GM23338 (cell line): ENCODE measurements around the gene COL4A2. TPM values are rescaled to one million over a fixed set of nuclear protein-coding genes. Genes with fewer than 3 reads are reported as not detected.

Experiments used
- ATAC-seq: fragments of 200-7000 bp; cut with Tn5 transposase; 3 replicates; pipeline ENCODE4 v1.9.1; 2020
- DNase-seq: peaks from one replicate; pipeline ENCODE4 v3.0.0-alpha.2; 2015; ENCODE audit warnings: low spot score
- H2AFZ ChIP-seq: fragments of 200-600 bp; sonication (generic); 2 replicates; pipeline ENCODE4 v1.8.0; 2016; ENCODE audit warnings: antibody characterized with exemption, mild to moderate bottlenecking, moderate library complexity
- H3F3A ChIP-seq: fragments of 200-600 bp; sonication (generic); replicated peaks from 2 replicates; pipeline ENCODE4 v1.8.0; 2017; ENCODE audit warnings: antibody characterized with exemption, mixed run types, low read depth
- H3K27ac ChIP-seq: fragments of 200-600 bp; sonication (generic); 2 replicates; pipeline ENCODE4 v1.6.1; 2016; ENCODE audit warnings: low read depth
- H3K27me3 ChIP-seq: fragments of 200-600 bp; sonication (generic); 2 replicates; pipeline ENCODE4 v1.8.0; 2016; ENCODE audit warnings: mild to moderate bottlenecking, mixed run types, moderate library complexity; ENCODE audit not compliant: insufficient read depth
- H3K36me3 ChIP-seq: fragments of 200-600 bp; sonication (generic); 2 replicates; pipeline ENCODE4 v1.8.0; 2016; ENCODE audit warnings: mild to moderate bottlenecking; ENCODE audit not compliant: insufficient read depth
- H3K4me1 ChIP-seq: fragments of 200-600 bp; sonication (generic); 2 replicates; pipeline ENCODE4 v1.8.0; 2016; ENCODE audit warnings: mild to moderate bottlenecking, moderate library complexity; ENCODE audit not compliant: insufficient read depth
- H3K4me2 ChIP-seq: fragments of 200-600 bp; sonication (generic); 2 replicates; pipeline ENCODE4 v1.7.1; 2017; ENCODE audit warnings: mixed run types
- H3K4me3 ChIP-seq: fragments of 200-600 bp; sonication (generic); 2 replicates; pipeline ENCODE4 v1.6.1; 2016; ENCODE audit warnings: mixed run types
- H3K79me2 ChIP-seq: fragments of 200-600 bp; sonication (generic); replicated peaks from 2 replicates; pipeline ENCODE4 v1.8.0; 2017; ENCODE audit warnings: mild to moderate bottlenecking; ENCODE audit not compliant: insufficient read depth
- H3K9me2 ChIP-seq: fragments of 200-600 bp; sonication (generic); 2 replicates; pipeline ENCODE4 v1.8.0; 2017; ENCODE audit not compliant: insufficient read depth
- H4K20me1 ChIP-seq: fragments of 200-600 bp; sonication (generic); replicated peaks from 2 replicates; pipeline ENCODE4 v1.8.0; 2017; ENCODE audit warnings: mild to moderate bottlenecking; ENCODE audit not compliant: insufficient read depth
- H3K27ac Mint-ChIP-seq: 2 replicates; pipeline ENCODE4 v1.8.0; 2020; ENCODE audit warnings: inconsistent platforms, mild to moderate bottlenecking, moderate library complexity, mixed read lengths
- H3K27me3 Mint-ChIP-seq: 3 replicates; pipeline ENCODE4 v1.8.0; 2022; ENCODE audit warnings: low read depth, mild to moderate bottlenecking, moderate library complexity, mixed read lengths, inconsistent platforms; ENCODE audit not compliant: insufficient read depth, poor library complexity
- H3K36me3 Mint-ChIP-seq: 3 replicates; pipeline ENCODE4 v1.8.0; 2021; ENCODE audit warnings: low read depth, mild to moderate bottlenecking, inconsistent platforms, moderate library complexity, mixed read lengths
- H3K4me1 Mint-ChIP-seq: 3 replicates; pipeline ENCODE4 v1.8.0; 2020; ENCODE audit warnings: mild to moderate bottlenecking, inconsistent platforms, mixed read lengths
- H3K4me3 Mint-ChIP-seq: 3 replicates; pipeline ENCODE4 v1.8.0; 2021; ENCODE audit warnings: moderate library complexity, mild to moderate bottlenecking, inconsistent platforms, mixed read lengths
- H3K9me3 Mint-ChIP-seq: 3 replicates; pipeline ENCODE4 v1.8.0; 2020; ENCODE audit warnings: moderate library complexity, mild to moderate bottlenecking, inconsistent platforms, mixed read lengths
- CREB1 ChIP-seq: fragments of 250-450 bp; sonication (Bioruptor Pico); IDR thresholded peaks from 2 replicates; pipeline ENCODE4 v1.5.0; 2020; ENCODE audit warnings: low read depth, mild to moderate bottlenecking, moderate library complexity
- EZH2 ChIP-seq: fragments of 200-600 bp; sonication (generic); IDR thresholded peaks from one replicate; pipeline ENCODE4 v1.8.0; 2017; ENCODE audit warnings: antibody characterized with exemption, mild to moderate bottlenecking, low read depth; ENCODE audit not compliant: unreplicated experiment
- EZH2phosphoT487 ChIP-seq: fragments of 200-600 bp; sonication (generic); IDR thresholded peaks from one replicate; pipeline ENCODE4 v1.8.1; 2018; ENCODE audit warnings: antibody characterized with exemption; ENCODE audit not compliant: unreplicated experiment
- JUNB ChIP-seq: IDR thresholded peaks from one replicate; pipeline ENCODE4 v1.6.1; 2016; ENCODE audit warnings: antibody characterized with exemption; ENCODE audit not compliant: unreplicated experiment
- NANOG ChIP-seq: IDR thresholded peaks from 2 replicates; pipeline ENCODE4 v1.6.1; 2016; ENCODE audit warnings: antibody characterized with exemption, borderline replicate concordance
- POLR2AphosphoS5 ChIP-seq: IDR thresholded peaks from 2 replicates; pipeline ENCODE4 v1.6.1; 2016; ENCODE audit warnings: antibody characterized with exemption, low read depth
- STAT1 ChIP-seq: IDR thresholded peaks from one replicate; pipeline ENCODE4 v1.6.1; 2016; ENCODE audit warnings: antibody characterized with exemption; ENCODE audit not compliant: unreplicated experiment
- ZNF114 ChIP-seq: fragments of 250-450 bp; sonication (Bioruptor Pico); IDR thresholded peaks from 2 replicates; pipeline ENCODE4 v1.5.0; 2020; ENCODE audit warnings: mild to moderate bottlenecking, moderate library complexity
- ZNF331 ChIP-seq: fragments of 250-450 bp; sonication (Bioruptor Pico); IDR thresholded peaks from 2 replicates; pipeline ENCODE4 v1.5.0; 2020; ENCODE audit warnings: low read depth, mild to moderate bottlenecking, moderate library complexity
- polyA plus RNA-seq: library from polyadenylated mRNA; unstranded; fragments of >200 nt; fragmentation: Nextera tagmentation; extraction: Ambion mirVana; gene quantifications from 2 replicates; pipeline ENCODE4 v1.2.1, GENCODE V29; 2016
- total RNA-seq: library from RNA; depleted of rRNA; stranded (reverse); fragments of >200 nt; shearing (Covaris generic); gene quantifications from 2 replicates; pipeline ENCODE4 v1.2.3, GENCODE V29; 2014
- TF ChIP-seq, protein P1 (sequence below), 2 experiments: fragments of 200-600 bp in 1 of 2; sonication (generic) in 1 of 2; conservative IDR thresholded peaks; 2 replicates each; pipeline versions ENCODE4 v1.5.1 to v1.6.1; 2016 to 2017; ENCODE audit warnings: antibody characterized with exemption in 2 of 2, low read depth in 2 of 2, mild to moderate bottlenecking in 2 of 2, moderate library complexity in 1 of 2
- TF ChIP-seq, protein P2 (sequence below): IDR thresholded peaks from 2 replicates; pipeline ENCODE4 v1.6.1; 2016; ENCODE audit warnings: antibody characterized with exemption
- TF ChIP-seq, protein P3 (sequence below): fragments of 250-450 bp; sonication (Bioruptor Pico); IDR thresholded peaks from 2 replicates; pipeline ENCODE4 v1.5.0; 2020; ENCODE audit warnings: mild to moderate bottlenecking, moderate library complexity
- TF ChIP-seq, protein P4 (sequence below): IDR thresholded peaks from one replicate; pipeline ENCODE4 v1.6.1; 2018; ENCODE audit warnings: antibody characterized with exemption; ENCODE audit not compliant: unreplicated experiment

Gene COL4A2
- total and polyA plus RNA-seq, 2 experiments from 2014 or later = 37.4 to 131 TPM

DNA sequence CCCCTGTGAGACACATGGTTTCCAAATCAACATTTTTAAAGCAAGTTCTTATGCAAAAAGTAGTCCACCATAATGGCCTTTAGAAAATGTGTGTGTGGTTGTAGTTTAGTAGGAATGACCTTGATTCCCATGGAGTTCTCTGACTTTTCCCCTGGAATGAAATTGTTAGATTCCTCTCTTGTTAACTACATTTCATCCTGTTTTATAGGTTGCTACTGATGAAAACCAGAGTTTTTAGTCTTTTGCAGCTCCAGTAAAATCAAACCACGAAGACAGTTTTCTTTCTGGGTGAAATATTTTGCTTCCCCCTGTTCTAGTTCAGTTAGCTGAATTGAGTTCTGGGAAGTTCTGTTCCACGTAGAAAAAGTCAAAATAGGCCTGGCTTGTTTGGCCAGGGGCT is 146.7 kb downstream of the COL4A2 start:
- Histone ChIP-seq H3K4me3 (no peak overlapping the region), H3K4me2 (peak overlapping the region; percentile 22; the same call in 1 of the 2 replicates), H2AFZ (no peak overlapping the region), H3K36me3 (no peaks in the 10 kb centered on the region), H3K79me2 (no peaks in the 10 kb centered on the region), H3K9me2 (no peaks in the 10 kb centered on the region), H3F3A (peaks cover 6% of the 10 kb centered on the region; the same call in 1 of the 2 replicates), H3K27me3 (no peaks in the 10 kb centered on the region), H4K20me1 (no peaks in the 10 kb centered on the region), H3K4me1 (peaks cover 12% of the 10 kb centered on the region), H3K27ac (peak overlapping the region; percentile 64; the same call in 1 of the 2 replicates)
- peak overlapping the region; percentile 91 for H3K27ac Mint-ChIP-seq
- TF ChIP-seq NANOG (no peak), EZH2phosphoT487 (no peak), CREB1 (CRISPR knock-in tag) (no peak), EZH2 (no peak), JUNB (no peak), ZNF331 (no peak), STAT1 (no peak), POLR2AphosphoS5 (no peak), ZNF114 (CRISPR knock-in tag) (no peak)
- TF ChIP-seq, protein P1, sequence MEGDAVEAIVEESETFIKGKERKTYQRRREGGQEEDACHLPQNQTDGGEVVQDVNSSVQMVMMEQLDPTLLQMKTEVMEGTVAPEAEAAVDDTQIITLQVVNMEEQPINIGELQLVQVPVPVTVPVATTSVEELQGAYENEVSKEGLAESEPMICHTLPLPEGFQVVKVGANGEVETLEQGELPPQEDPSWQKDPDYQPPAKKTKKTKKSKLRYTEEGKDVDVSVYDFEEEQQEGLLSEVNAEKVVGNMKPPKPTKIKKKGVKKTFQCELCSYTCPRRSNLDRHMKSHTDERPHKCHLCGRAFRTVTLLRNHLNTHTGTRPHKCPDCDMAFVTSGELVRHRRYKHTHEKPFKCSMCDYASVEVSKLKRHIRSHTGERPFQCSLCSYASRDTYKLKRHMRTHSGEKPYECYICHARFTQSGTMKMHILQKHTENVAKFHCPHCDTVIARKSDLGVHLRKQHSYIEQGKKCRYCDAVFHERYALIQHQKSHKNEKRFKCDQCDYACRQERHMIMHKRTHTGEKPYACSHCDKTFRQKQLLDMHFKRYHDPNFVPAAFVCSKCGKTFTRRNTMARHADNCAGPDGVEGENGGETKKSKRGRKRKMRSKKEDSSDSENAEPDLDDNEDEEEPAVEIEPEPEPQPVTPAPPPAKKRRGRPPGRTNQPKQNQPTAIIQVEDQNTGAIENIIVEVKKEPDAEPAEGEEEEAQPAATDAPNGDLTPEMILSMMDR (conservative IDR thresholded peaks at IDR 0.05; ENCODE audit: low read depth in 2 of 2) = no peak
- TF ChIP-seq, protein P2, sequence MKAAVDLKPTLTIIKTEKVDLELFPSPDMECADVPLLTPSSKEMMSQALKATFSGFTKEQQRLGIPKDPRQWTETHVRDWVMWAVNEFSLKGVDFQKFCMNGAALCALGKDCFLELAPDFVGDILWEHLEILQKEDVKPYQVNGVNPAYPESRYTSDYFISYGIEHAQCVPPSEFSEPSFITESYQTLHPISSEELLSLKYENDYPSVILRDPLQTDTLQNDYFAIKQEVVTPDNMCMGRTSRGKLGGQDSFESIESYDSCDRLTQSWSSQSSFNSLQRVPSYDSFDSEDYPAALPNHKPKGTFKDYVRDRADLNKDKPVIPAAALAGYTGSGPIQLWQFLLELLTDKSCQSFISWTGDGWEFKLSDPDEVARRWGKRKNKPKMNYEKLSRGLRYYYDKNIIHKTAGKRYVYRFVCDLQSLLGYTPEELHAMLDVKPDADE = no peak
- TF ChIP-seq, protein P3, sequence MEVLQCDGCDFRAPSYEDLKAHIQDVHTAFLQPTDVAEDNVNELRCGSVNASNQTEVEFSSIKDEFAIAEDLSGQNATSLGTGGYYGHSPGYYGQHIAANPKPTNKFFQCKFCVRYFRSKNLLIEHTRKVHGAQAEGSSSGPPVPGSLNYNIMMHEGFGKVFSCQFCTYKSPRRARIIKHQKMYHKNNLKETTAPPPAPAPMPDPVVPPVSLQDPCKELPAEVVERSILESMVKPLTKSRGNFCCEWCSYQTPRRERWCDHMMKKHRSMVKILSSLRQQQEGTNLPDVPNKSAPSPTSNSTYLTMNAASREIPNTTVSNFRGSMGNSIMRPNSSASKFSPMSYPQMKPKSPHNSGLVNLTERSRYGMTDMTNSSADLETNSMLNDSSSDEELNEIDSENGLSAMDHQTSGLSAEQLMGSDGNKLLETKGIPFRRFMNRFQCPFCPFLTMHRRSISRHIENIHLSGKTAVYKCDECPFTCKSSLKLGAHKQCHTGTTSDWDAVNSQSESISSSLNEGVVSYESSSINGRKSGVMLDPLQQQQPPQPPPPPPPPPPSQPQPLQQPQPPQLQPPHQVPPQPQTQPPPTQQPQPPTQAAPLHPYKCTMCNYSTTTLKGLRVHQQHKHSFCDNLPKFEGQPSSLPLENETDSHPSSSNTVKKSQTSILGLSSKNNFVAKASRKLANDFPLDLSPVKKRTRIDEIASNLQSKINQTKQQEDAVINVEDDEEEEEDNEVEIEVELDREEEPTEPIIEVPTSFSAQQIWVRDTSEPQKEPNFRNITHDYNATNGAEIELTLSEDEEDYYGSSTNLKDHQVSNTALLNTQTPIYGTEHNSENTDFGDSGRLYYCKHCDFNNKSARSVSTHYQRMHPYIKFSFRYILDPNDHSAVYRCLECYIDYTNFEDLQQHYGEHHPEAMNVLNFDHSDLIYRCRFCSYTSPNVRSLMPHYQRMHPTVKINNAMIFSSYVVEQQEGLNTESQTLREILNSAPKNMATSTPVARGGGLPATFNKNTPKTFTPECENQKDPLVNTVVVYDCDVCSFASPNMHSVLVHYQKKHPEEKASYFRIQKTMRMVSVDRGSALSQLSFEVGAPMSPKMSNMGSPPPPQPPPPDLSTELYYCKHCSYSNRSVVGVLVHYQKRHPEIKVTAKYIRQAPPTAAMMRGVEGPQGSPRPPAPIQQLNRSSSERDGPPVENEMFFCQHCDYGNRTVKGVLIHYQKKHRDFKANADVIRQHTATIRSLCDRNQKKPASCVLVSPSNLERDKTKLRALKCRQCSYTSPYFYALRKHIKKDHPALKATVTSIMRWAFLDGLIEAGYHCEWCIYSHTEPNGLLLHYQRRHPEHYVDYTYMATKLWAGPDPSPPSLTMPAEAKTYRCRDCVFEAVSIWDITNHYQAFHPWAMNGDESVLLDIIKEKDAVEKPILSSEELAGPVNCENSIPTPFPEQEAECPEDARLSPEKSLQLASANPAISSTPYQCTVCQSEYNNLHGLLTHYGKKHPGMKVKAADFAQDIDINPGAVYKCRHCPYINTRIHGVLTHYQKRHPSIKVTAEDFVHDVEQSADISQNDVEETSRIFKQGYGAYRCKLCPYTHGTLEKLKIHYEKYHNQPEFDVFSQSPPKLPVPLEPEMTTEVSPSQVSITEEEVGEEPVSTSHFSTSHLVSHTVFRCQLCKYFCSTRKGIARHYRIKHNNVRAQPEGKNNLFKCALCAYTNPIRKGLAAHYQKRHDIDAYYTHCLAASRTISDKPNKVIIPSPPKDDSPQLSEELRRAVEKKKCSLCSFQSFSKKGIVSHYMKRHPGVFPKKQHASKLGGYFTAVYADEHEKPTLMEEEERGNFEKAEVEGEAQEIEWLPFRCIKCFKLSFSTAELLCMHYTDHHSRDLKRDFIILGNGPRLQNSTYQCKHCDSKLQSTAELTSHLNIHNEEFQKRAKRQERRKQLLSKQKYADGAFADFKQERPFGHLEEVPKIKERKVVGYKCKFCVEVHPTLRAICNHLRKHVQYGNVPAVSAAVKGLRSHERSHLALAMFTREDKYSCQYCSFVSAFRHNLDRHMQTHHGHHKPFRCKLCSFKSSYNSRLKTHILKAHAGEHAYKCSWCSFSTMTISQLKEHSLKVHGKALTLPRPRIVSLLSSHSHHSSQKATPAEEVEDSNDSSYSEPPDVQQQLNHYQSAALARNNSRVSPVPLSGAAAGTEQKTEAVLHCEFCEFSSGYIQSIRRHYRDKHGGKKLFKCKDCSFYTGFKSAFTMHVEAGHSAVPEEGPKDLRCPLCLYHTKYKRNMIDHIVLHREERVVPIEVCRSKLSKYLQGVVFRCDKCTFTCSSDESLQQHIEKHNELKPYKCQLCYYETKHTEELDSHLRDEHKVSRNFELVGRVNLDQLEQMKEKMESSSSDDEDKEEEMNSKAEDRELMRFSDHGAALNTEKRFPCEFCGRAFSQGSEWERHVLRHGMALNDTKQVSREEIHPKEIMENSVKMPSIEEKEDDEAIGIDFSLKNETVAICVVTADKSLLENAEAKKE (CRISPR knock-in tag) = no peak
- TF ChIP-seq, protein P4, sequence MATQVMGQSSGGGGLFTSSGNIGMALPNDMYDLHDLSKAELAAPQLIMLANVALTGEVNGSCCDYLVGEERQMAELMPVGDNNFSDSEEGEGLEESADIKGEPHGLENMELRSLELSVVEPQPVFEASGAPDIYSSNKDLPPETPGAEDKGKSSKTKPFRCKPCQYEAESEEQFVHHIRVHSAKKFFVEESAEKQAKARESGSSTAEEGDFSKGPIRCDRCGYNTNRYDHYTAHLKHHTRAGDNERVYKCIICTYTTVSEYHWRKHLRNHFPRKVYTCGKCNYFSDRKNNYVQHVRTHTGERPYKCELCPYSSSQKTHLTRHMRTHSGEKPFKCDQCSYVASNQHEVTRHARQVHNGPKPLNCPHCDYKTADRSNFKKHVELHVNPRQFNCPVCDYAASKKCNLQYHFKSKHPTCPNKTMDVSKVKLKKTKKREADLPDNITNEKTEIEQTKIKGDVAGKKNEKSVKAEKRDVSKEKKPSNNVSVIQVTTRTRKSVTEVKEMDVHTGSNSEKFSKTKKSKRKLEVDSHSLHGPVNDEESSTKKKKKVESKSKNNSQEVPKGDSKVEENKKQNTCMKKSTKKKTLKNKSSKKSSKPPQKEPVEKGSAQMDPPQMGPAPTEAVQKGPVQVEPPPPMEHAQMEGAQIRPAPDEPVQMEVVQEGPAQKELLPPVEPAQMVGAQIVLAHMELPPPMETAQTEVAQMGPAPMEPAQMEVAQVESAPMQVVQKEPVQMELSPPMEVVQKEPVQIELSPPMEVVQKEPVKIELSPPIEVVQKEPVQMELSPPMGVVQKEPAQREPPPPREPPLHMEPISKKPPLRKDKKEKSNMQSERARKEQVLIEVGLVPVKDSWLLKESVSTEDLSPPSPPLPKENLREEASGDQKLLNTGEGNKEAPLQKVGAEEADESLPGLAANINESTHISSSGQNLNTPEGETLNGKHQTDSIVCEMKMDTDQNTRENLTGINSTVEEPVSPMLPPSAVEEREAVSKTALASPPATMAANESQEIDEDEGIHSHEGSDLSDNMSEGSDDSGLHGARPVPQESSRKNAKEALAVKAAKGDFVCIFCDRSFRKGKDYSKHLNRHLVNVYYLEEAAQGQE = no peak
- H3K4me1 Mint-ChIP-seq = peaks cover 34% of the 10 kb centered on the region
- DNase-seq = no peak
- H3K9me3 Mint-ChIP-seq = no peaks in the 10 kb centered on the region; the same call in 2 of the 3 replicates
- peaks cover 13% of the 10 kb centered on the region for H3K27me3 Mint-ChIP-seq
- ATAC-seq = no peak
- peaks cover 4% of the 10 kb centered on the region for H3K36me3 Mint-ChIP-seq
- H3K4me3 Mint-ChIP-seq = no peak overlapping the region
